ENCODE results near the gene OGG1.

GRCh38 chr3:9721015-9721699 lies 28.6 kb upstream of the OGG1 start:
- TF ChIP-seq REST (IDR thresholded peaks at IDR 0.05; ENCODE audit: insufficient read depth in 1 of 2, low read depth in 2 of 2, low read length in 2 of 2), result no peak
- TF ChIP-seq POLR2AphosphoS5 (IDR thresholded peaks at IDR 0.05; ENCODE audit: low read depth, low read length), result no peak
